ENCODE results near the gene CHIC1. TPM values are rescaled to one million over a fixed set of nuclear protein-coding genes. Genes with fewer than 3 reads are reported as not detected.
"Not testable (repeated sequence)": the region's sequence is repeated elsewhere in the genome, so short reads cannot be mapped to it uniquely, and the experiment has no call there.

Gene CHIC1
- total and polyA plus RNA-seq, 2 donors (not counting 1 experiment from before 2014, with no cell fraction given): 8.6 to 9.1 TPM

- Histone ChIP-seq H2AFZ (ENCODE audit: low read length) (no peak overlapping the region), H3K36me3 (ENCODE audit: control insufficient read depth, insufficient read depth, low read length) (no peaks in the 10 kb centered on the region), H3K27ac (ENCODE audit: insufficient read depth, low read length) (no peak overlapping the region), H3K27me3 (ENCODE audit: control insufficient read depth, insufficient read depth, low read length) (no peaks in the 10 kb centered on the region), H4K20me1 (ENCODE audit: control insufficient read depth, extremely low read depth, insufficient read depth, low read length) (no peaks in the 10 kb centered on the region), H3K4me3 (replicated peaks in 1 of 4; ENCODE audit: control extremely low read depth in 1 of 4, insufficient read depth in 1 of 4, low read depth in 3 of 4, low read length in 4 of 4) (no peak overlapping the region), H3K4me1 (ENCODE audit: control insufficient read depth, extremely low read depth, insufficient read depth, low read length) (no peaks in the 10 kb centered on the region), H3K9ac (ENCODE audit: insufficient read depth, low read length) (no peak overlapping the region), H3K9me3 (ENCODE audit: control insufficient read depth, insufficient read depth, low read depth, low read length) (no peaks in the 10 kb centered on the region), H3K4me2 (ENCODE audit: extremely low read depth, insufficient read depth, low read length) (peak overlapping the region; percentile 13), H3K79me2 (ENCODE audit: control insufficient read depth, insufficient read depth, low read length) (no peaks in the 10 kb centered on the region)
- peak; percentile 67 to 86 for DNase-seq (ENCODE audit: low read depth in 2 of 2)
- TF ChIP-seq CTCF (conservative IDR thresholded peaks at IDR 0.05 in 1 of 2, IDR thresholded peaks at IDR 0.05 in 1 of 2; ENCODE audit: low read depth in 1 of 2, low read length in 2 of 2) (no peak), EZH2 (IDR thresholded peaks at IDR 0.05; ENCODE audit: low read length, missing control alignments) (no peak)
These were observed 14.4 kb downstream of the CHIC1 start for GRCh38 chrX:73577361-73577760.

DNA sequence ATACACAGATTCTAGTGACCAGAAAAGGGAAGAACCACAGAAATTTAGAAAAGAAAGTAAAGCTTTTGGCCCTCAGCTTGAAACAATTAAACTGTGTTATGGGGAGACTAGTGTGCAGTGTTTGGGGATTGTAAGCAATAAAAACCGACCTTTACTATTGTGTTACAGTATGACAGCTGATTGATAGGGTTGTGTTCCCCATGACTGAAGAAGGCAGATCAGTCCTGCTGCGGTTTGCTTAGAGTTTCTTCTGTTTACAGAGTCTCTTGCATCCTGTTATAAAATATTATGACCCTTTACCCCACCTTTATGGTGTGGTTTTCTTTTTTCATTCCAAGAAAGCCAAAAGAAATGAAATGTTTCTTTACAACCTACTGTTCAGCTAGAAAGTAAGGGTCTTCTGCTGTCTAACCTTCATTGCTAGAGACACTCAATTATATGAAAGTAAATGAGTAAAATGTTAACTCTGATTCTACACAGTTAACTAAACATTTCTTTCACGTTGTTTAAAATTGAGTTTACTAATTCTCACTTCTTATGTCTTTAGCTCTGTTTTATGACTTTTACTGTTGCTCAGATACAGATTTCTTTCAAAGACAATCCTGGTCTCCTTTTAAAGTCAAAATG is 18.1 kb downstream of the CHIC1 start:
- no peaks in the 10 kb centered on the region for H3K36me3 ChIP-seq (ENCODE audit: control insufficient read depth, insufficient read depth, low read length)
- TF ChIP-seq EZH2 (IDR thresholded peaks at IDR 0.05; ENCODE audit: low read length, missing control alignments) (no peak), CTCF (conservative IDR thresholded peaks at IDR 0.05 in 1 of 2, IDR thresholded peaks at IDR 0.05 in 1 of 2; ENCODE audit: low read depth in 1 of 2, low read length in 2 of 2) (no peak)
- no peak for DNase-seq (ENCODE audit: low read depth in 2 of 2)
- H2AFZ ChIP-seq (ENCODE audit: low read length): no peak overlapping the region
- H3K27me3 ChIP-seq (ENCODE audit: control insufficient read depth, insufficient read depth, low read length): no peaks in the 10 kb centered on the region
- H3K27ac ChIP-seq (ENCODE audit: insufficient read depth, low read length): no peak overlapping the region
- H3K9ac ChIP-seq (ENCODE audit: insufficient read depth, low read length): no peak overlapping the region
- H3K4me3 ChIP-seq (replicated peaks in 1 of 4; ENCODE audit: control extremely low read depth in 1 of 4, insufficient read depth in 1 of 4, low read depth in 3 of 4, low read length in 4 of 4): no peak overlapping the region
- no peaks in the 10 kb centered on the region for H3K79me2 ChIP-seq (ENCODE audit: control insufficient read depth, insufficient read depth, low read length)
- H3K4me2 ChIP-seq (ENCODE audit: extremely low read depth, insufficient read depth, low read length): peak overlapping the region; percentile 17
- no peaks in the 10 kb centered on the region for H3K4me1 ChIP-seq (ENCODE audit: control insufficient read depth, extremely low read depth, insufficient read depth, low read length)
- H3K9me3 ChIP-seq (ENCODE audit: control insufficient read depth, insufficient read depth, low read depth, low read length): no peaks in the 10 kb centered on the region
- H4K20me1 ChIP-seq (ENCODE audit: control insufficient read depth, extremely low read depth, insufficient read depth, low read length): no peaks in the 10 kb centered on the region

GRCh38 chrX:73597758-73598157 is 34.8 kb downstream of the CHIC1 start:
- H3K79me2 ChIP-seq (ENCODE audit: control insufficient read depth, insufficient read depth, low read length); H3K36me3 ChIP-seq (ENCODE audit: control insufficient read depth, insufficient read depth, low read length); H3K4me2 ChIP-seq (ENCODE audit: extremely low read depth, insufficient read depth, low read length); H3K9ac ChIP-seq (ENCODE audit: insufficient read depth, low read length); H2AFZ ChIP-seq (ENCODE audit: low read length); H3K27me3 ChIP-seq (ENCODE audit: control insufficient read depth, insufficient read depth, low read length); DNase-seq (ENCODE audit: low read depth in 2 of 2); H4K20me1 ChIP-seq (ENCODE audit: control insufficient read depth, extremely low read depth, insufficient read depth, low read length); H3K4me3 ChIP-seq (replicated peaks in 1 of 4; ENCODE audit: control extremely low read depth in 1 of 4, insufficient read depth in 1 of 4, low read depth in 3 of 4, low read length in 4 of 4); H3K4me1 ChIP-seq (ENCODE audit: control insufficient read depth, extremely low read depth, insufficient read depth, low read length); H3K9me3 ChIP-seq (ENCODE audit: control insufficient read depth, insufficient read depth, low read depth, low read length); H3K27ac ChIP-seq (ENCODE audit: insufficient read depth, low read length): not testable (repeated sequence)

Data from fibroblast of lung (primary cell).